DMS 273 (cell line): ENCODE data around the gene DOCK9.
"Not testable (repeated sequence)": the region's sequence is repeated elsewhere in the genome, so short reads cannot be mapped to it uniquely, and the experiment has no call there.

Experiments used
- DNase-seq: peaks from one replicate; lab custom pipeline; 2025; ENCODE audit not compliant: unreplicated experiment; lab: John Stamatoyannopoulos, UW

DOCK9 gene

DNA sequence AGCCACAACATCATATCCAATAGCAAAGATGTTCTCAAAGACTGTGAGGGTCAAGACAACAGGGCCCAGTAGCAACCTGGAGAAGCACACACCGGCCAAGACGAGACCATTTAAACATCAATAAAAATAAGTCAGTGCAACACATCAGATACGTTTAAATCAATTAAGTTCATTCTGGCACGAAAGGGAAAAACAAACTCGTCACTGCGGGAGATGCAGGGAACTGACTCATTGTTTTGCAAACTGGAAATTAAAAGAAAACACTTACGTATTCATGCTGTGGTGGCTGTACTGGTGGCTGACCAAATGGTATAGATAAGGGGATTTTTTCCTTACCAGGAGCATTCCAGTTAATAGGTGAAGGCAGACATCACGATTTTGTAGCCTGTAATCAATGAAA lies 199.1 kb downstream of the DOCK9 start:
- no peak for DNase-seq

DNA sequence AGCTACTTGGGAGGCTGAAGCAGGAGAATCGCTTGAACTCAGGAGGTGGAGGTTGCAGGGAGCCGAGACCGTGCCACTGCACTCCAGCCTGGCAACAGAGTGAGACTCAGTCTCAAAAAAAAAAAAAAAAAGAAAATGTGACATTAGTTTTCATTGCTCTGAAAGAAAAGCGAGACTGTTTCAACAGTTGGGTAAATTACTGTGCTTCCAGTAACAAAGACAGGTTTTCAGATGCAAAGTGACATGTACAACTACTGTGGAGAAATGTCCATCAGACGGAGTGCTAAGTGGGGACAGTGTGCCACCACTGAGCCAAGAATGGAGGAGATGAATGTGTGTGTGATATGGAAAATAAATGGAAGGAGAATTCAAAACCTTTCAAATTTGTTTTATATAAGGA lies 201.2 kb downstream of the DOCK9 start:
- DNase-seq: no peak

DNA sequence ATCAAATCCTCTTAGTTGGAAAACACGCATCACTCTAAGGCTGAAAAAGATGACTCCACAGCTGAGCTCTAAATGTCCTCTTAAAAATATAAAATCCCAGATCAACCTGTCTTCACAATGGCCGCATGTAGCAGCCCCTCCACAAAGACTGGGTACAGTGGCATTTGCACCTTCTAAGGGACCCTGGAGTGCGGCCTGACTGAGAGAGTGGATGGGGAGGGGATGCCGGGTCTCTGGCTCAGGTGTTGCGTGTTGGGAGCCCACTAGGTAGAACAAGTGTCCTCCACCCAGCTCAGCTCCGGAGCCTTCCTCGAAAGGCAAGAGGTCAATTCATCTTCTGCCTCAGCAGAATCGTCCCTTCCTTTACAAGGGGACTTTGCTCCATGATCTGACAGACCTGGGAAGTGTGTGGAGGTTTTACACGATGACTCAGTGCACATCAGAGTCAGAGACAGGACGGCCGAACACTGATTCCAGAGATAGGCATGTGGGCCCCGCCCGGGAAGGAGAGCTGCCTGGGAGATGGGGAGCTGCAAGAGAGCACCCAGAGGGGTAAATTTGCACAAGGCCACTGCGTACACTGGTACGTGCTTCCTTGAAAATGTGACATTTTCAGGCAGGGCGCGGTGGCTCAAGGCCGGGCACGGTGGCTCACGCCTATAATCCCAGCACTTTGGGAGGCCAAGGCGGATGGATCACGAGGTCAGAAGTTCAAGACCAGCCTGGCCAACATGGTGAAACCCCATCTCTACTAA lies 201.8 kb downstream of the DOCK9 start:
- no peak for DNase-seq

DNA sequence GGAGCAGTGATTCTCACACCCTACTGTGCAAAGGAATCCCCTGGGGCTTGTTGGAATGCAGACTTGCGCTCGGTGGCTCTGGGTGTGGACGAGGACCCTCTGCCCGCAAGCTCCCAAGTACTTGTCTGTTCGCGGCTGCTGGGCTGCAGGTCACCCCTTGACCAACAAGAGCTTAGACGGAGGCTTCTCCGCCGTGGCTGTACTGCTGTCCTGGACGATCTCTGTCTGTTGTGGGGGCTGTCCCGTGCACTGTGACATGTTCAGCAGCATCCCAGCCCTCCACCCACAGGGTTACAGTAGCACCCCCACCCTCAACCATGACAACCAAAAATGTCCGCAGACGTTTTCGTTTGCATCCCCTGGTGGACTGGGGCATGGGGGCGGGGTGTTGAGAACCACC lies 202.5 kb downstream of the DOCK9 start:
- DNase-seq: no peak

DNA sequence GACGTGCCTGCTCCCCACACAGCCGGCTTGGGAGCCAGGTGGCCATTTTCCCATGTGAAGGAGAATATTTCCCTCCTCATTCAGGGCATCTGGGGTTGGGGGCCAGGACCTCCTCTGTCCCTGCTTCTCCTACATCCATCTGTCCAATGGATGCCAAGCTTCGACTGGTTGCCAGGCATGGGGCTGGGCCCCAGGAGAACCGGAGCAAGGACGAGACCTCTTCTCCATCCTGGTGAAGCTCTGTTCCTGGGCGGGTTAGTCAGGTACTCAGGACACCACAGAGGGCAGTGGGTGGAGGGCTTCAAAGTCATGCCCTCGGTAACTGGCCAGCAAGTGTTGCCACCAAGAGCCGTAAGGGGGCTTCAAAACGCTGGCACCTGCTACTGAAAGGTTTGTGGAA lies 203.1 kb downstream of the DOCK9 start:
- no peak for DNase-seq

DNA sequence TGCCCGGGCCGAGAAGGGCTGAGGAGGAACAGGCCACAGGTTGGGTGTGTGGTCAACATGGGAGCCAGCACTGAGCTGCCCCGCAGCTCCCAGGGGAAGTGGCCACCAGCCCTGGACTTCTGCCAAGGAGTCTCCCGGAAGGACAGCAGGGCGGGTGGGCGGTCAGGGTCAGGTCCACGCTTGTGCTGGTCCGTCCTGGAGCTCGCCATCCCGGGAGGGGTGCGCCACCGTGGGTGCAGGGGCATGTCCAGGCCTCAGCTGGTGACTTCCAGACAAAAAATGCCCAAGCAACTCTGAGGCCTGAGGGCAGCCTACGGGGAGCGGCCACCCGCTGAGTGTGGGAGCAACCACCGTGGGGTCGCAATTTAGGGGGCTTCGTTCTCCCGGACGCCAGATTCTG lies 203.9 kb downstream of the DOCK9 start:
- DNase-seq: no peak

DNA sequence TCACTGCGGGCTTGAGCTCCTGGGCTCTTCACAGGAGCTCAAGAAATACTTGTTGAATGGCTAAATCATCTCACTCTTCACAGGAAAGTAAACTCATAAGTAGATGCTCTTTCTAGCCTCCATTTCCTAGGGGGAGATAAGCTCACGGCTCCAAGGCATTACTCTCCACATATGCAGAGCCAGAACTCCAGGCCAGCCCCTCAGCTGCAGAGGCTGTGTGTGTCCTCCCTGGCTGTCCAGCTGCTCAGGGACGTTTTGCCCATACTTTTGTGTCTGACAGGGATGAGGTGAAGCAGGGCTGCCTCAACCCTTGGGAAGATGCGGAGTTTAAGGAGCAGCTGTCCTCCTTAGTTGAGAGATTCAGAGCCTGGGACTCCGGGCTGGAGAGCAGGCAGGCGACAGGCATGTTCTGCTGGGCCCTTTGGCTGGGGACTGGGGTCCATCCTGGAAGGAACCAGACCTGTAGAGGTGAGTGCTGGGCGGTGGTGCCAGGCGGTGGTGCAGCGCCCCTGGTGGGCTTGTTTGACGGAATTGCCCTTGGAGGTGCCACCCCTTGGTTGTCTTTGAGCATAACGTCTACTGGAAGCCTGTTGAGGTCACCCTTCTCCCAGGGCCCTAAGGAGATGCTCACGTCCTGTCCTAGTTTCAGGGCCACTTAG lies 204.9 kb downstream of the DOCK9 start:
- no peak for DNase-seq

DNA sequence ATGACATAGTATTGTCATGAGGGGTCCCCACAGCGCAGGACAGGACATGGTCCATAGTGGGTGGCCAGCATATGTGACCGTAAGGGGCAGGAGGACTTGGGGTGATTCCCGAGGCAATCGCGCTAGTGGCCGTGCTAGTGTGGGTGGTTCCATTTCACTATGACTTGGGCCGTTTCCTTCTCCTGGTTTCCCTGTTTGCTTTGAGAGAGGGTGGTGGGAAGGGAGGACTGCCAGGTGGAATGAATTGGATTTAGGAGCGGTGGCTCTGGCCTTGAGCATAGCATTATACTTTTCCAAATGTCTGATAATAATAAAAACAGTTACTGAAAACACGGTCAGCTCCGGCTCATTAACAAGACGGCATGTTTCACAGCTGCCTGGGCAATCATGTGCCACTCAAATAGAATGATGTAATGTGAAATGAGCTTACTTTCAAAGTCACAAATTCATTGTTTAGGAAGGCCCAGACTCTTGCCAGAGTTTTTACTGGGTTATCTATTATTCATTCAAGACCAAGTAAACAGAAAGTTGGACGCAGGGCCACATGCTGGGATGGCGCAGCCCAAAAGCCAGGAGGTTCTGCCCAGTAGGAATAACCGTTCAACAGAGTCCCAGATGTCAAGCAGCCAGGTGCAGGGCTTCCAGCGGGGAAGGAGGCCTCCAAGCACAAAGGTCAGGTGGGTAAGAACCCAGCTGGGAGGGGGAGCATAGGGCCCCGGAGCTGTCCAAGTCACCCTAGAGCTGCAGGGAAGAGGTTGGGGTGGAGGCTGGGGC lies 205.8 kb downstream of the DOCK9 start:
- no peak for DNase-seq

DNA sequence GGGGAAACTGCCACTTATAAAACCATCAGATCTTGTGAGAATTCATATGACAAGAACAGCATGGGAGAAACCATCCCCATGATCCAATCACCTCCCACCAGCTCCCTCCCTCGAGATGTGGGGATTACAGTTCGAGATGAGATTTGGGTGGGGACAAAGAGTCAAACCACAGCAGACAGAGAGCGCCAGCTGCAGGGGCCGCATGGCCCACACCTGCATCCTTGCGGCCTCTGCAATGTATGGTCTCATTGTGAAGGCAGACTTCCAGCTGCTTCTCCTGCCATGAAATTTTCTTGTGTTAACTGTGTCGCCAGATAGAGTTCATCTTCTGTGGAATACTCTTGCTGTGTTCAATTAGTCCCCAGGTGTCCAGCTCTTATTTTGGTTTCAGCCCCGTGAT lies 208.1 kb downstream of the DOCK9 start:
- DNase-seq: no peak

DNA sequence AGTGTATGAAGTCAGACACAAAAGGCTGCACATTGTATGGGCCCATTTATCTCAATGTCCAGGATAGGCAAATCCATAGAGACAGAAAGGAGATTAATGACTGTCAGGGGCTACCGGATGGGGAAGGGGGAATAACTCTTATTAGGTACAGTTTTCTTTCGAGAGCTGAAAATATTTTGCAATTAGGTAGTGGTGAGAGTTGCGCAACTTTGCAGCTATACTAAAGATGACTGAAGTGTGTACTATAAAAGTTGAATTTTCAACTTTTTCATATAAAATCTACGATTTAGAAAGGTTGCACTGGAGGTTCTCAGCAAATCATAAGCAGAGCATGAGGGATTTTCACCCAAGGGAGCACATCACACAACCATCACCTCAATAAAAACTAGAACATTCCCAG lies 209.3 kb downstream of the DOCK9 start:
- DNase-seq: no peak

DNA sequence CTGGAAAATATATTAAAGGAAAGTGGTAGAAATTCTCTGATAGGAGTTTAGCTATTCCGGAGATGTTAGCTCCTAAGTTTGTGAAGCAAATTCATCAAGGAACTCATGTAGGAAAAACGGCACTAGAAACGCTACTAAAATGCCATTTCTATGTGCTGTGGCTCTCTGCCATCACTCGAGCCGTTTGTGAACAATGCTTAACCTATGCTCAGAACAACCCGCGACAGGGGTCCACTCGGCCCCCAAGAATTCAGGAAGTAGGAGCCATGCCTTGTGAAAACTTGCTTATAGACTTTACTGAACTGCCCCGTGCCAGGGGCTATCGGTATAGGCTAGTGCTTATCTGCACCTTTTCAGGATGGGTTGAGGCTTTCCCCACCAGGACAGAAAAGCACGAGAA lies 211.2 kb downstream of the DOCK9 start:
- DNase-seq: no peak

DNA sequence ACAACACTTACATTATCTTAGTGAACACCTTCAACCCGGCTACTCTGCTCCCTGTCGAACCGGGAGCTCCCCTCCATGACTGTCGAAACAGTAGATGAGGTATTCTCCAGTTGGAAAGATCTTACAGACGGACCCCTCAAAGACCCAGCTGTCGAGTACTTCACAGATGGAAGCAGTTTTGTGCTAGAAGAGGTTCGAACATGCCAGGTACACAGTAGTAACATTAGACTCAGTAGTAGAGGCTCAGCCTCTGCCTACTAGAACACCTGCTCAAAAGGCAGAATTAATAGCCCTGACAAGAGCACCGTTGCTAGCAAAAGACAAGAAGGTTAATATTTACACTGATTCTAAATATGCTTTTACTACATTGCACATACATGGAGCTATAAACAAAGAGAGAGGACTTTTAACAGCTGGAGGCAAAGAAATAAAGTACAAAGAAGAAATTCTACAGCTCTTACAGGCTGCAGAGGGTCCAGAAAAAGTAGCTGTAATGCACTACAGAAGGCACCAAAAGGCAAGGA lies 211.8 kb downstream of the DOCK9 start:
- no peak for DNase-seq

DNA sequence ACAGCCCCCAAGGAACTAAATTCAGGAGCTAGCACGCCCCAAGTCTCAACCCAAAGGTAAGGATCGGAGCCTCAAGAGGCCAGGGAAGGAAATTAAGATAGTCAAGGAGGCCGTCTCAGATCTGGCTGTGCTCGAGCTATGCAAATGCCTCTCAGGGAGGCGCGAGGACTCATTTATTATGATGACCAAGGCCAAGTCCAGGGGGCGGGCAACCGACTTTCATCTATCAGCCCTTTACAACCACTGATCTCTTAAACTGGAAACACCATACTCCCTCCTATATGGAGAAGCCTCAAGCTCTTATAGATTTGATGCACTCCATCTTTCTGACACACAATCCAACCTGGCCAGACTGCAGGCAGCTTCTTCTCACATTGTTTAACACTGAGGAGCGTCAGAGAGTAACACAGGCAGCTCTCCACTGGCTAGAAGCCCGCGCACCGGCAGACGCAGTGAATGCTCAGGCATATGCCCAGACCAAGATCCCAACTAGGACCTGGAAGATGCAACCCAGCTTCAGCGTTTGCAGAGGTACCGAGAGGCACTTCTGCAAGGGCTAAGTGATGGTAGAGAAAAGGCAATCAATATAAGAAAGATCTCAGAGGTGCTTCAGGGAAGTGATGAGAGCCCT lies 215.8 kb downstream of the DOCK9 start:
- no peak for DNase-seq

DNA sequence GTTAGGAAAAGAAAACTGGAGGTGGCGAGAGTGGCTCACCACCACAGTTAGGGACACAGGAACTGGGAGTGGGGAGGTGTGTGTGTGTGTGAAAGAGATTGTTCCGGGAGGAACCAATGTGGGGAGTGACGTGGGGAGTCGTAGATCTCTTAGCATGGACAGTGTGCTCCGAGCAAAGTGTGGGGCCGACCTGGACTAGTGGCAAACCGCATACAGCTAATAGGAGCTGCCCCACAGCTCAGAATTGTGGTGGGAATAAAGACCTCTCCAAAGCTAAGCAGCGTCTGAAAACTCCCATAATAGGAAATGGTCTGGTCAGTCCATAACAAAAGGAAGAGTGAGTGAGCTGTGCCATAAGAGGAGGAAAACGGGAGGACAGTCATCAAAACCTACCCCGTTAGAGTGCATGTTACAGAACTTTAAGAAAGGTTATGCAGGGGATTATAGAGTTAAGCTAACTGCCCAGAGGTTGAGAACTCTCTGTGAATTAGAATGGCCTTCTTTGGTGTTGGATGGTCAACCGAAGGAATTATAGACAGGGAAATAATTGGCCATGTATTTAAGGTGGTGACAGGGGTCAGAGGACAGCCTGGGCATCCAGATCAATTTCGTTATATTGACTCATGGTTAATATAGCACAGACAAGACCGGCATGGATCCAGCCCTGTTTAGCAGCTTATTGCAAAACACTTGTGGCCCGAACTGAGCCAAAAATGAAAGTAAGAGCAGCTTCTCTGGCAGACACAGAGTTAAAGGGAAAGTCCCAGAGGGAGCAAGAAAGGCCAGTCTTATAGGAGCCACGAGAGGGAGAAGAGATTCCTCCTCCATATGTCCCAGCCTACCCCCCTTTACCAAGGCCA lies 216.5 kb downstream of the DOCK9 start:
- DNase-seq: no peak

DNA sequence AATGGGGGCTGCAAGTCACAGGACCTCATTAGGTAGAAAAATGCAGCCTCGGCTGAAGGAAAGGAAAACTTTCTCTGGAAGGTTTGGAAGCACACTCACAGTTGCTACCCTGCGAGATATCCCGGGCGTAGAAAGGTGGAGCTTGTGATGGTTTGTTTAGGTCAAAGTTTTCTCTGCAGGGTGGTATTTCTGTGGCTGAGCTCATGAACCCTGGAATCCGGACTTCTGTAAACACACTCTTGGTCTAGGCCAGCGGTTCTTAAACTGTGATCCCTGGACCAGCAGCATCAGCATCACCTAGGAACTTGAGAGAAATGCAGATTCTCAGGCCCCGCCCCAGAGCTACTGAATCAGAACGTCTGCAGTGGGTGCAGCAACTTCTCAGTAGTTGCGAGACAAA lies 222.1 kb downstream of the DOCK9 start:
- no peak for DNase-seq

DNA sequence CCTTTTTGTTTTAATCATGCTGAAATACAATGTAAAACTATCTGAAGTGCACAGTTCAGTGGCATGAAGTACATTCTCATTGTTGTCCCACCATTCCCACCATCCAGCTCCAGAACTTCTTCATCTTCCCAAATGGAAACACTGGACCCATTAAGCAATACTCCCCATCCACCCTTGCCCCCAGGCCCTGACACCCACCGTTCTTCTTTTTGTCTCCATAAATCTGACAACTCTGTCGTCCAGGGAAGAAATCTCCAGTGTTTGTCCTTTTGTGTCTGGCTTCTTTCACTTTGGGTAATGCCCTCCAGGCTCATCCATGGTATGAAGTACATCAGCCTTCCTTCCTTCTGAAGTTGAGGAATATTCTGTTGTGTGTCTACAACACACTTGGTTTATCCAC lies 222.7 kb downstream of the DOCK9 start:
- DNase-seq: no peak

DNA sequence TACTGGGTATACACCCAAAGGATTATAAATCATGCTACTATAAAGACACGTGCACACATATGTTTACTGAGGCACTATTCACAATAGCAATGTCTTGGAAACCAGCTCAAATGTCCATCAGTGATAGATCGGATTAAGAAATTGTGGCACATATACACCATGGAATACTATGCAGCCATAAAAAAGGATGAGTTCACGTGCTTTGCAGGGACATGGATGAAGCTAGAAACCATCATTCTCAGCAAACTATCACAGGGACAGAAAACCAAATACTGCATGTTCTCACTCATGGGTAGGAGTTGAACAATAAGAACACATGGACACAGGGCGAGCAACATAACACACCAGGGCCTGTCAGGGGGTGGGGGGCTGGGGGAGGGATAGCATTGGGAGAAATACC lies 223.4 kb downstream of the DOCK9 start:
- DNase-seq: not testable (repeated sequence)

DNA sequence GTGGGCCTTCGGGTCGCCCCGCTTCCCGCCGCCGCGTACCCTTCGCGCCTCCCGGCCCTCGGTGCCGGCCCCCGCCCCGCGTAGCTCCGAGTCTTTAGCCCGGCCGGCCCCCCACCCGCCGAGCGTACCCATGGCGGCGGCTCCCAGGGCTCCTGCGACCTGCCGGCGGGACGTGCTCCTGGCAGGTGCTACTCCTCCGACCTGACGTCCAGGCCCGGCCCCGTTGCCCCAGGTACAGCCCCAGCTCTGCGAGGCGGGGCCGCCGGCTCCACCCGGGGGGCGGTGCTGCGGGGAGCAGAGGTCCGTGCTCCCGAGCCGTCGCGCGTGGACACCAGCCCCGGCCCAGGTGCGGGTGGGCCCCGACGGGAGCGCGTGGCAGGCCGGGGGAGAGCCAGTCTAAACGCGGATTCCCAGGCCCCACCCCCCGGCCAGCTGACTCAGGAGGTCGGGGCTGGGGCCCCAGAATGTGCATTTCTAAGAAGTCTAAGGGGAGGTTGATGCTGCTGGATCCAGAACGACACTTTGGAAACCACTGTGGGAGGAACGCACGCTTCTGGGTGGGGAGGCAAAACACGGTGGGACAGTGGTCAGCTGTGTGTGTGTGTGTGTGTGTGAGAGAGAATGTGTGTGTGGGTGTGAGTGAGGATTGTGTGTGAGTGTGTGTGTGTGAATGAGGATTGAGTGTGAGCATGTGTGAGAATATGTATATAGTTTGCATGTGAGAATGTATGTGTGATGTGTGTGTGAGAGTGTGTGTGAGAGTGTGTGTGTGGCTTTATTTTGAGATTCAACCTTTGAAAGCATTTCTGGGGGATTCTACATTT lies 225.2 kb downstream of the DOCK9 start, which contains the start of gene SLC15A1:
TSS of gene SLC15A1 (minus strand) at position 206 of the 824 bp plus-strand sequence. CDS start at position 132, 74 bp downstream.
- DNase-seq: peak; percentile 27

DNA sequence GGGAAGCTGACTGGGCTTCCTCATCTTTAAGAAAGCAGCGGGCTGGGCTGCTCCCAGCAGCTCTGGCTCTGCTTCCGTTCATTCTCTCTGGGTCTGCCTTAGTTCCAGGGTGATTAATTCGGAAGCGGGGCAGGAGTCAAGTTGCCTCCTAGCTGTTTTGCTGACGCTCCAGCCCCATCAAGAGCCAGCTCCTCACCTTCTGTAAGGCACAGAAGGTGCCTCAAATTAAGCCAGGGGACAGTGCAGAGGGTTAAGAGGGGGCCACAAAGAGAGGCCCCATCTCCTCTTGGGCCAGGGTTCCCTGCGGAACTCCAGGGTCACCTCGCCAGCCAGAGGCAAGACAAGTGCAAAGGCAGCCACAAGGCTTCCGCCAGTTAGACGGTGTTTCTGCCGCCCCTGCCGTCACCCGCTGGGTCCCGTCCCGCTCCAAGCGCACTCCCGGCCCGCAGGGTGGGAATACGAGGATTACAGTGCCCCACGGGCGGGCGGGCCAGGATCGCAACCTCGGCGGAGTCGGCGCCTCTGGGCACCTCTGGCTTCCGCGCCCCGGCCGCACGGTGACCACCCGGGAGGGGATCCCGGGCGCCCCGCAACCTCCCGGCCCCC lies 225.9 kb downstream of the DOCK9 start:
- DNase-seq: peak; percentile 47
